AG09309 (cell line): ENCODE results near the gene PARD3B.

Source experiments
- DNase-seq: peaks from one replicate; pipeline ENCODE4 v3.0.0-alpha.2; 2010; ENCODE audit warnings: low read depth
- H3K4me3 ChIP-seq: 2 replicates; pipeline ENCODE4 v1.5.1; 2011; ENCODE audit warnings: mild to moderate bottlenecking, low read depth, low read length, moderate library complexity; ENCODE audit not compliant: control insufficient read depth
- TF ChIP-seq, protein P1 (sequence below): IDR thresholded peaks from 2 replicates; pipeline ENCODE4 v1.5.1; 2011; ENCODE audit warnings: mild to moderate bottlenecking, low read depth, low read length, inconsistent platforms; ENCODE audit not compliant: insufficient read depth, control insufficient read depth; ENCODE audit errors: missing control alignments

PARD3B gene

GRCh38 chr2:204794624-204795023, 249.3 kb downstream of the PARD3B start:
- no peak for DNase-seq
- no peak overlapping the region for H3K4me3 ChIP-seq
- TF ChIP-seq, protein P1, sequence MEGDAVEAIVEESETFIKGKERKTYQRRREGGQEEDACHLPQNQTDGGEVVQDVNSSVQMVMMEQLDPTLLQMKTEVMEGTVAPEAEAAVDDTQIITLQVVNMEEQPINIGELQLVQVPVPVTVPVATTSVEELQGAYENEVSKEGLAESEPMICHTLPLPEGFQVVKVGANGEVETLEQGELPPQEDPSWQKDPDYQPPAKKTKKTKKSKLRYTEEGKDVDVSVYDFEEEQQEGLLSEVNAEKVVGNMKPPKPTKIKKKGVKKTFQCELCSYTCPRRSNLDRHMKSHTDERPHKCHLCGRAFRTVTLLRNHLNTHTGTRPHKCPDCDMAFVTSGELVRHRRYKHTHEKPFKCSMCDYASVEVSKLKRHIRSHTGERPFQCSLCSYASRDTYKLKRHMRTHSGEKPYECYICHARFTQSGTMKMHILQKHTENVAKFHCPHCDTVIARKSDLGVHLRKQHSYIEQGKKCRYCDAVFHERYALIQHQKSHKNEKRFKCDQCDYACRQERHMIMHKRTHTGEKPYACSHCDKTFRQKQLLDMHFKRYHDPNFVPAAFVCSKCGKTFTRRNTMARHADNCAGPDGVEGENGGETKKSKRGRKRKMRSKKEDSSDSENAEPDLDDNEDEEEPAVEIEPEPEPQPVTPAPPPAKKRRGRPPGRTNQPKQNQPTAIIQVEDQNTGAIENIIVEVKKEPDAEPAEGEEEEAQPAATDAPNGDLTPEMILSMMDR, result no peak

DNA sequence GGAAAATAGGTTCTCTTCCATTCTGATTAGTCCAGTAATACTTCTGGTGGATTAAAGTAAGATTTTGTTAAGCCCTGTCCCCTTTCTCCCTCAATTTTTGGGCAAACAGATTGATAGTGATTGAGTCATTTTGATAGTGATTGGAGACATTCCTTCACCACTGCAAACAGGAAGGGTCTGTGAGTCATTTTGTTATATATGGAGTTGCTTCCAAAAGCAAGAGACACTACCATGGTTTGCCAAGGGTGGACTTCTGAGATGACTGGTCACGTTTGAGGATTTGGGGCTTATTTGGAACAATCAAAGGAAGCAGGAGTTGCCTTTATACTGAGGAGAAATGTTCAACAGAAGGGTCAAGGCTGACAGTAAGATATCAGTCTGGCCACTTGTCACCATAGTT, 249.9 kb downstream of the PARD3B start:
- H3K4me3 ChIP-seq, result no peak overlapping the region
- DNase-seq, result no peak
- TF ChIP-seq, protein P1, result no peak

GRCh38 chr2:204796581-204796980, 251.3 kb downstream of the PARD3B start:
- H3K4me3 ChIP-seq, result no peak overlapping the region
- no peak for DNase-seq
- TF ChIP-seq, protein P1, result no peak

- no peak for DNase-seq
- TF ChIP-seq, protein P1, result no peak
- no peak overlapping the region for H3K4me3 ChIP-seq
These were observed 254.5 kb downstream of the PARD3B start for GRCh38 chr2:204799791-204800190.

DNA sequence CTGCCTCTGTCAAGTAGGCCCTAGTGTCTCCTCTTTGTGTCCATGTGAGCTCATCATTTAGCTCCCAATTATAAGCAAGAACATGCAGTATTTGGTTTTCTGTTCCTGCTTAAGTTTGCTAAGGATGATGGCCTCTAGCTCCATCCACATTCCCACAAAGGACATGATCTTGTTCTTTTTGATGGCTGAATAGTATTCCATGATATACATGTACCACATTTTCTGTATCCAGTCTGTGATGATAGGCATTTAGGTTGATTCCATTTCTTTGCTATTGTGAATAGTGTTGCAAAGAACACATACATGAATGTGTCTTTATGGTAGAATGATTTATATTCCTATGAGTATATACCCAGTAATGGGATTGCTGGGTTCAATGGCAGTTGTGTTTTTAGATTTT, 263.2 kb downstream of the PARD3B start:
- DNase-seq, result no peak
- H3K4me3 ChIP-seq, result no peak overlapping the region
- TF ChIP-seq, protein P1, result no peak

GRCh38 chr2:204824751-204825453, 279.6 kb downstream of the PARD3B start:
- DNase-seq, result no peak
- no peak overlapping the region for H3K4me3 ChIP-seq
- TF ChIP-seq, protein P1, result no peak
